Endothelial cell of umbilical vein (primary cell): ENCODE measurements around the gene PDE4B. TPM values are rescaled to one million over a fixed set of nuclear protein-coding genes. Genes with fewer than 3 reads are reported as not detected.

Source experiments
- BruUV-seq: library from RNA; stranded (reverse); fragments of 400-500 nt; replicated peaks from 2 replicates; lab custom pipeline; 2021; lab: Mats Ljungman, UMichigan
- CTCF ChIA-PET: fragments of 300-600, 350-600 bp; sonication (Branson Sonifier 250); formaldehyde crosslinking; loops from one replicate; lab custom pipeline; 2021; ENCODE audit warnings: antibody characterized with exemption, inconsistent platforms; lab: Charles Lee
- POLR2A ChIA-PET: fragments of 300-600, 350-600 bp; sonication (Branson Sonifier 250); formaldehyde crosslinking; loops from one replicate; lab custom pipeline; 2021; ENCODE audit warnings: antibody characterized with exemption, inconsistent platforms; lab: Charles Lee
- DNase-seq: peaks from one replicate; pipeline ENCODE4 v3.0.0-alpha.2; 2011; ENCODE audit warnings: low read depth, low spot score
- FAIRE-seq: peaks from 2 replicates; lab custom pipeline; 2011; peaks lifted over from hg19 to GRCh38; lab: Jason Lieb, UNC
- H2AFZ ChIP-seq: 2 replicates; pipeline ENCODE4 v1.6.0; 2012; ENCODE audit warnings: low read depth, low read length, control low read depth, inconsistent platforms
- H3K27ac ChIP-seq: 2 replicates; pipeline ENCODE4 v1.5.1; 2011; ENCODE audit warnings: low read depth, mild to moderate bottlenecking, control low read depth, low read length, moderate library complexity; ENCODE audit not compliant: insufficient read depth
- H3K27me3 ChIP-seq, 2 experiments: 2 replicates each; pipeline versions ENCODE4 v1.6.0 to v1.6.1; 2011; ENCODE audit warnings: low read length in 2 of 2, mixed read lengths in 1 of 2; ENCODE audit not compliant: control insufficient read depth in 2 of 2, insufficient read depth in 2 of 2
- H3K36me3 ChIP-seq, 2 experiments: 2 replicates in 1 of 2; 3 replicates in 1 of 2; pipeline ENCODE4 v1.5.1; 2011; ENCODE audit warnings: low read length in 2 of 2, mild to moderate bottlenecking in 1 of 2, moderate library complexity in 1 of 2; ENCODE audit not compliant: control insufficient read depth in 2 of 2, insufficient read depth in 2 of 2; ENCODE audit errors: extremely low read depth in 1 of 2
- H3K4me1 ChIP-seq: 3 replicates; pipeline ENCODE4 v1.5.1; 2011; ENCODE audit warnings: mild to moderate bottlenecking, low read length; ENCODE audit not compliant: control insufficient read depth, insufficient read depth; ENCODE audit errors: extremely low read depth
- H3K4me2 ChIP-seq: 2 replicates; pipeline ENCODE4 v1.6.1; 2011; ENCODE audit warnings: low read length, control low read depth, mixed read lengths; ENCODE audit not compliant: insufficient read depth
- H3K4me3 ChIP-seq, 3 experiments: fragments of 200-600 bp in 1 of 3; sonication (generic), shearing (Covaris generic) in 1 of 3; replicated peaks in 1 of 3; 2 replicates each; pipeline ENCODE4 v1.5.1; 2011 to 2016; ENCODE audit warnings: control low read depth in 3 of 3, low read length in 3 of 3, mild to moderate bottlenecking in 2 of 3, inconsistent platforms in 1 of 3, low read depth in 1 of 3, moderate library complexity in 1 of 3; ENCODE audit not compliant: insufficient read depth in 1 of 3
- H3K79me2 ChIP-seq: 2 replicates; pipeline ENCODE4 v1.6.0; 2012; ENCODE audit warnings: low read length, inconsistent platforms; ENCODE audit not compliant: control insufficient read depth, insufficient read depth
- H3K9ac ChIP-seq: replicated peaks from 2 replicates; pipeline ENCODE3; 2011; ENCODE audit warnings: low read length, control low read depth; ENCODE audit not compliant: insufficient read depth; ENCODE audit errors: extremely low read depth
- H3K9me1 ChIP-seq: replicated peaks from 3 replicates; pipeline ENCODE4 v1.6.0; 2011; ENCODE audit warnings: mild to moderate bottlenecking, low read length; ENCODE audit not compliant: control insufficient read depth, insufficient read depth; ENCODE audit errors: extremely low read depth
- H3K9me3 ChIP-seq: replicated peaks from 2 replicates; pipeline ENCODE4 v1.5.1; 2012; ENCODE audit warnings: low read length, inconsistent platforms; ENCODE audit not compliant: control insufficient read depth, insufficient read depth
- H4K20me1 ChIP-seq: replicated peaks from 2 replicates; pipeline ENCODE3; 2011; ENCODE audit warnings: mild to moderate bottlenecking, low read length; ENCODE audit not compliant: control insufficient read depth, insufficient read depth; ENCODE audit errors: extremely low read depth
- EZH2 ChIP-seq: IDR thresholded peaks from 2 replicates; pipeline ENCODE4 v1.6.1; 2012; ENCODE audit warnings: borderline replicate concordance, low read depth, mild to moderate bottlenecking, moderate library complexity, low read length, inconsistent platforms; ENCODE audit not compliant: severe bottlenecking
- FOS ChIP-seq: IDR thresholded peaks from 2 replicates; pipeline ENCODE4 v1.6.1; 2011; ENCODE audit warnings: mild to moderate bottlenecking, low read length, moderate library complexity, borderline replicate concordance; ENCODE audit not compliant: insufficient read depth
- GATA2 ChIP-seq: IDR thresholded peaks from 2 replicates; pipeline ENCODE4 v1.7.0; 2011; ENCODE audit warnings: low read depth, mild to moderate bottlenecking, moderate library complexity, mixed read lengths, low read length; ENCODE audit not compliant: insufficient read length, insufficient read depth
- JUN ChIP-seq: IDR thresholded peaks from 2 replicates; pipeline ENCODE4 v1.6.1; 2011; ENCODE audit warnings: borderline replicate concordance, low read depth; ENCODE audit not compliant: insufficient read length, insufficient read depth
- MYC ChIP-seq: IDR thresholded peaks from one replicate; pipeline ENCODE4 v1.6.1; 2011; ENCODE audit warnings: mild to moderate bottlenecking, low read depth, low read length
- POLR2A ChIP-seq: IDR thresholded peaks from 2 replicates; pipeline ENCODE4 v1.6.1; 2012; ENCODE audit warnings: low read depth, mild to moderate bottlenecking, control low read depth, low read length
- POLR2AphosphoS5 ChIP-seq: IDR thresholded peaks from 2 replicates; pipeline ENCODE4 v1.6.1; 2012; ENCODE audit warnings: low read depth, mild to moderate bottlenecking, control low read depth, low read length, moderate library complexity; ENCODE audit not compliant: insufficient read depth
- dilution Hi-C: fragments of 300-500 bp; cut with MboI; formaldehyde crosslinking; loops from one replicate; pipeline ENCODE4 v1.15.0; 2019; ENCODE audit warnings: low sequenced_read_pairs; ENCODE audit not compliant: extremely low pct_ligation_motif_present
- intact Hi-C: fragments of 100-400 bp; cut with micrococcal nuclease; formaldehyde crosslinking; loops from one replicate; pipeline ENCODE4 v1.10.0; 2022
- polyA plus RNA-seq, 4 experiments: library from polyadenylated mRNA; depleted of rRNA in 3 of 4; stranded (reverse) in 3 of 4; unstranded in 1 of 4; fragments of >200 nt; gene quantifications; 2 replicates each; pipeline versions ENCODE4 v1.2.1 to v1.2.3, GENCODE V29; 2011 to 2012; ENCODE audit warnings: missing spikeins in 1 of 4
- total RNA-seq: library from RNA; stranded (reverse); gene quantifications from 2 replicates; pipeline ENCODE4 v1.2.3, GENCODE V29; 2021
- TF ChIP-seq, protein P1 (sequence below), 2 donors: IDR thresholded peaks; 1 replicate in 1 of 2; 2 replicates in 1 of 2; pipeline ENCODE4 v1.5.1; 2011; ENCODE audit warnings: low read length in 2 of 2, mild to moderate bottlenecking in 2 of 2, moderate library complexity in 2 of 2, control low read depth in 1 of 2, inconsistent platforms in 1 of 2, low read depth in 1 of 2; ENCODE audit not compliant: insufficient read depth in 1 of 2; ENCODE audit errors: extremely low read depth in 1 of 2
- TF ChIP-seq, protein P2 (sequence below): IDR thresholded peaks from 2 replicates; pipeline ENCODE4 v1.6.1; 2011; ENCODE audit not compliant: insufficient read depth, insufficient read length

PDE4B gene
- total and polyA plus RNA-seq, 2 donors (not counting 3 experiments of a cell fraction or from before 2014, with no cell fraction given), result 63.5 to 69.8 TPM

DNA sequence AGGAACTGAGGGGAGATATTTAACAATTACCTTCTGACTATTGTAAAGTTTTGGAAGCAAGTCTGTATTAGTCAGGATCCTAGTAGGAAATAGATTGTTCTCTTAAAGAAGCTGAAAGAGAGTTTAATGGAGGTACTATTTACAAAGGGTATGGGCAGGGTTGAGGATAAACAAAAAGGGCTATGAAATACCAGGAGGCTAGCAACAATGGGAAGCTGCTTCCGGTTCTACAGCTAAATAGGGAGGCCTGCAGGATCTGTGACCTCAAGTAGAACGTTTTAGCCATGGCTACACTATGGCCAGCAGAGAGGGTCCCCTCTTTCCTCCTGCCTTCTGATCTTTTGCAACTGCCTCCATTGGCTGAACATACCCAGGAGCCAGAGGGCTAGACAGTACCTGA, 117.7 kb downstream of the PDE4B start:
- intact Hi-C loops, result no loop called here
- H2AFZ ChIP-seq, result no peak overlapping the region
- TF ChIP-seq EZH2 (no peak), MYC (no peak), POLR2AphosphoS5 (no peak), GATA2 (no peak), JUN (no peak), FOS (no peak), POLR2A (no peak)
- TF ChIP-seq, protein P1, sequence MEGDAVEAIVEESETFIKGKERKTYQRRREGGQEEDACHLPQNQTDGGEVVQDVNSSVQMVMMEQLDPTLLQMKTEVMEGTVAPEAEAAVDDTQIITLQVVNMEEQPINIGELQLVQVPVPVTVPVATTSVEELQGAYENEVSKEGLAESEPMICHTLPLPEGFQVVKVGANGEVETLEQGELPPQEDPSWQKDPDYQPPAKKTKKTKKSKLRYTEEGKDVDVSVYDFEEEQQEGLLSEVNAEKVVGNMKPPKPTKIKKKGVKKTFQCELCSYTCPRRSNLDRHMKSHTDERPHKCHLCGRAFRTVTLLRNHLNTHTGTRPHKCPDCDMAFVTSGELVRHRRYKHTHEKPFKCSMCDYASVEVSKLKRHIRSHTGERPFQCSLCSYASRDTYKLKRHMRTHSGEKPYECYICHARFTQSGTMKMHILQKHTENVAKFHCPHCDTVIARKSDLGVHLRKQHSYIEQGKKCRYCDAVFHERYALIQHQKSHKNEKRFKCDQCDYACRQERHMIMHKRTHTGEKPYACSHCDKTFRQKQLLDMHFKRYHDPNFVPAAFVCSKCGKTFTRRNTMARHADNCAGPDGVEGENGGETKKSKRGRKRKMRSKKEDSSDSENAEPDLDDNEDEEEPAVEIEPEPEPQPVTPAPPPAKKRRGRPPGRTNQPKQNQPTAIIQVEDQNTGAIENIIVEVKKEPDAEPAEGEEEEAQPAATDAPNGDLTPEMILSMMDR (IDR thresholded peaks at IDR 0.05; ENCODE audit: extremely low read depth in 1 of 2, insufficient read depth in 1 of 2, low read depth in 1 of 2, low read length in 2 of 2), result no peak
- TF ChIP-seq, protein P2, sequence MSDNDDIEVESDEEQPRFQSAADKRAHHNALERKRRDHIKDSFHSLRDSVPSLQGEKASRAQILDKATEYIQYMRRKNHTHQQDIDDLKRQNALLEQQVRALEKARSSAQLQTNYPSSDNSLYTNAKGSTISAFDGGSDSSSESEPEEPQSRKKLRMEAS, result no peak
- no peaks in the 10 kb centered on the region for H3K9me3 ChIP-seq
- no TSS peak for BruUV-seq
- H3K79me2 ChIP-seq, result no peaks in the 10 kb centered on the region
- POLR2A ChIA-PET, result no interaction called here
- no peak overlapping the region for H3K4me3 ChIP-seq
- no peak overlapping the region for H3K4me2 ChIP-seq
- no peaks in the 10 kb centered on the region for H3K9me1 ChIP-seq
- FAIRE-seq (no peak), DNase-seq (no peak)
- CTCF ChIA-PET, result no interaction called here
- H3K27ac ChIP-seq, result no peak overlapping the region
- dilution Hi-C loops, result no loop called here
- H3K9ac ChIP-seq, result no peak overlapping the region
- H3K36me3 ChIP-seq, result no peaks in the 10 kb centered on the region
- H3K4me1 ChIP-seq, result no peaks in the 10 kb centered on the region
- H4K20me1 ChIP-seq, result no peaks in the 10 kb centered on the region
- peaks cover 0 to 3% of the 10 kb centered on the region in 2 experiments for H3K27me3 ChIP-seq
